AG09309 (cell line): ENCODE results near the gene FBF1.

Experiments
- DNase-seq: peaks from one replicate; pipeline ENCODE4 v3.0.0-alpha.2; 2010; ENCODE audit warnings: low read depth
- H3K4me3 ChIP-seq: 2 replicates; pipeline ENCODE4 v1.5.1; 2011; ENCODE audit warnings: mild to moderate bottlenecking, low read depth, low read length, moderate library complexity; ENCODE audit not compliant: control insufficient read depth
- CTCF ChIP-seq: IDR thresholded peaks from 2 replicates; pipeline ENCODE4 v1.5.1; 2011; ENCODE audit warnings: mild to moderate bottlenecking, low read depth, low read length, inconsistent platforms; ENCODE audit not compliant: insufficient read depth, control insufficient read depth; ENCODE audit errors: missing control alignments

The FBF1 gene

GRCh38 chr17:75965468-75965867 is 24.6 kb upstream of the FBF1 start:
- no peak for DNase-seq
- no peak for TF ChIP-seq CTCF
- H3K4me3 ChIP-seq, result no peak overlapping the region

GRCh38 chr17:75959839-75960511 is 19.1 kb upstream of the FBF1 start:
- DNase-seq, result no peak
- H3K4me3 ChIP-seq, result no peak overlapping the region
- no peak for TF ChIP-seq CTCF

- DNase-seq, result no peak
- TF ChIP-seq CTCF, result no peak
- H3K4me3 ChIP-seq, result no peak overlapping the region
Measured at GRCh38 chr17:75959051-75959838, 18.4 kb upstream of the FBF1 start.

GRCh38 chr17:75950855-75951554 is 10.2 kb upstream of the FBF1 start:
- no peak for DNase-seq
- H3K4me3 ChIP-seq, result no peak overlapping the region
- TF ChIP-seq CTCF, result no peak

- DNase-seq, result no peak
- no peak for TF ChIP-seq CTCF
- no peak overlapping the region for H3K4me3 ChIP-seq
Measured at GRCh38 chr17:75950421-75950820, 9.6 kb upstream of the FBF1 start.

- no peak for TF ChIP-seq CTCF
- DNase-seq, result no peak
- no peak overlapping the region for H3K4me3 ChIP-seq
Measured at GRCh38 chr17:75945211-75945610, 4.4 kb upstream of the FBF1 start.
